Islet of Langerhans (tissue), 1 donor: ENCODE measurements around the gene LPCAT1.
"Not testable (repeated sequence)": the region's sequence is repeated elsewhere in the genome, so short reads cannot be mapped to it uniquely, and the experiment has no call there.

ENCODE experiments used
- FAIRE-seq: peaks from one replicate; lab custom pipeline; 2011; peaks lifted over from hg19 to GRCh38; lab: Jason Lieb, UNC

Gene LPCAT1

DNA sequence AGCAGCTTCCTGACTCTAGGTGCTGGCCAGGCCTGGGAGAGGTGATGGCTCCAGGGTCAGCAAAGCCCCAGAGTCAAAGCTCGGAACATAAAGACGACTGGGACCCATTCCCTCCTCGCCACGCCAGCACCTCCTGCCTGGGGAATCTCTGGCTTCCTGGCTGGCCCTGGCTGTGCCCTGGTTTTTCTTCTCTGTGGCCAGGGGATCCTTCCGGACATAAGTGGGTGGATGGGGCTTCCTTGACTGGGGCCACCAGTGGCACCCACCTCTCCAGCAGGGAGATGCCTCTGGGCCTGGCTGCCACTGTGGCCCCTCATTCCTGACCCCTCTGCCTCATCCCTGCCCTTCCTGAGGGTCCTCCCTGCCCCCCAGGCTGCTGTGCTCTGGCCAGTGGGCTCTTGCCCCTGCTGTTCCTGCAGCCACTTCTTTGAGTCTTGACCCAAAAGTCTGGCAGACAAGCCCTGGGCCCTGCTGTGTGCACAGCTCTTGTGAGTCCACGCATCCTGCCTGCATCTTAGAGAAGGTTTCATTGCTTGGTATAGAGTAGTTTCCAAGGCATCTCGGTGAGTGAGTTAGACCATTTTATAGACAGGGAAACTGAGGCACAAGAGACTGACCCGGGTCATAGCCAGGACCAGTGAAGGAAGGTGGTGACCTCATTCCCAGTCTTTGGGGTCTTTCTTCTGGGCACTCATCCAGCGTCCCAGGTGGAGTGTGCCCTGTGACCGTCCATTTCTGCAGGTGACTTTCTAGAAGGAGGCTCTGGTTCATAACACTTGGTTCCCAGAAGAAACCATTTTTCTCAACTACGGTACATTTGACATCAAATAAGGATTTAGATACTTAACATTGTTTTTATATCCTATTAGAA, 17.3 kb upstream of the LPCAT1 start:
- FAIRE-seq = no peak

DNA sequence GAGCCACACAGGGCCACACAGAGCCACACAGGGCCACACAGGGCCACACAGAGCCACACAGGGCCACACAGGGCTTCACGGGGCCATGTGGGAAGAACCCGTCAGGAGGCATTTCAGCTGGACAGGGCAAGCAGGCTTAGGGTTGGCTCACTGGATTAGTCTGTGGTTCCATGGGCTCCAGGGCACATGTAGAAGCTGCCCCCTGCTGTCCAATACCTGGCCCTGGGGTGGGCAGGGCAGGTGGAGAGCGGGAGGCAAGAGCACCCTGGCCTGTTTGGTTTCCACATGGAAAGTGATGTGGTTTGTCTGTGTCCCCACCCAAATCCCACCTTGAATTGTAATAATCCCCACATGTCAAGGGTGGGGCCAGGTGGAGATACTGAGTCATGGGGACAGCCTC, 16.4 kb upstream of the LPCAT1 start:
- FAIRE-seq = no peak

DNA sequence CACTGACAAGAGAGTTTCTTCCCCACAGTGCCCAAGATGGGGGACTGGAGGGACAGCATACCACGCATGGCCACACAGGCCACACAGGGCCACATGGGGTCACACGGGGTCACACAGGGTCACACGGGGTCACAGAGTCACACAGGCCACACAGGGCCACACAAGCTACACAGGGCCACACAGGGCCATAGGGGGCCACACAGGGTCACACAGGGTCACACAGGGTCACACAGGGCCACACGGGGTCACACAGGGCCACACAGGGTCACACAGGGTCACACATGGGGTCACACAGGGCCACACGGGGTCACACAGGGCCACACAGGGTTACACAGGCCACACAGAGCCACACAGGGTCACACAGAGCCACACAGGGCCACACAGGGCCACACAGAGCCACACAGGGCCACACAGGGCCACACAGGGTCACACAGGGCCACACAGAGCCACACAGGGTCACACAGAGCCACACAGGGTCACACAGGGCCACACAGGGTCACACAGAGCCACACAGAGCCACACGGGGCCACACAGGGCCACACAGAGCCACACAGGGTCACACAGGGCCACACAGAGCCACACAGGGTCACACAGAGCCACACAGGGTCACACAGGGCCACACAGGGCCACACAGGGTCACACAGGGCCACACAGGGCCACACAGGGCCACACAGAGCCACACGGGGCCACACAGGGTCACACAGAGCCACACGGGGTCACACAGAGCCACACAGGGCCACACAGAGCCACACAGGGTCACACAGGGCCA, 15.8 kb upstream of the LPCAT1 start:
- FAIRE-seq = not testable (repeated sequence)

DNA sequence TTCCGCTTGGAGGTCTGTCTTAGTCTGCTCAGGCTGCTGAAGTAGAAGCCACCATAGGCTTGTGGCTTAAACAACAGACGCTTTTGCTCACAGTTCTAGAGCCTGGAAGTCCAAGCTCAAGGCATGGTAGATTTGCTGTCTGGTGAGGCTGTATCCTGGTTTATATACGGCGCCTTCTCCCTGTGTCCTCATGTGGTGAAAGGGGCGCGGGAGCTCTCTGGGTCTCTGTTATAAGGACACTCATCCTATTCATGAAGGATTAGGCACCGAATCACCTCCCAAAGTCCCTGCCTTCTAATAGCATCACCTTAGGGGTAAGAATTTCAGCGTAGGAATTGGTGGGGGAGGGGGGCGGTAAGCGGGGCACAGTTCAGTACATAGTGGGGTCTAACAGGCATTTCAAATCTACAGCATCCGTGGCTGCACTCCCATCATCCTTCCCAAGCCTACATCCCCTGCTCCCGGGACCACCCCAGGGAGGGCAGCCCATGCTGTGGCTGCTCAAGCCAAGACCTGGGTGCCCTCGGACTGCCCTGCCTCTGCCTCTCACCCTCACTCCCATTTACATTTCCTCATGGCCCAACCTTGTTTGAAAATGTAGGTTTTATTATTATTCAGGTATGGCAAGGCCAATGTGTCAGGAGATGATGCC, 15.1 kb upstream of the LPCAT1 start:
- FAIRE-seq = no peak

DNA sequence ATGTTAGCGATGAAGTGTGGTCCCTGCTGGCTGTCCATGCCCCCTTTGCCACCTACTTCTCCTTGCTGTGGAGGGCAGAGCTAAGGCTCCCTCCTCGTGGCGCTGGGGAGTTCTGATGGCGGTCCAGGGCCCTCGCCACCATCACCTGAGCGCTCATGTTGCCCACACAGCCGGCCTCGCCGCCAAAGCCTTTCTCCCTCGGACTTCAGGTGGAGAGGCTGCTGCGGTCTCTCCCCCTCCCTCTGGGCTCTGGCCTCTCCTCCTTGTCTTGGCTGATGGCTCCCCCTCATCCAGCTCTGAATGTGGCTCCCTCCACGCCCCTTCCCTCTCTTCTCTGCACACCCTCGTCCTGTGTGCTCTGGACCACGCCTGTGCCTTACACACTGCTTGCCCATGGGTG, 14.5 kb upstream of the LPCAT1 start:
- FAIRE-seq = no peak

DNA sequence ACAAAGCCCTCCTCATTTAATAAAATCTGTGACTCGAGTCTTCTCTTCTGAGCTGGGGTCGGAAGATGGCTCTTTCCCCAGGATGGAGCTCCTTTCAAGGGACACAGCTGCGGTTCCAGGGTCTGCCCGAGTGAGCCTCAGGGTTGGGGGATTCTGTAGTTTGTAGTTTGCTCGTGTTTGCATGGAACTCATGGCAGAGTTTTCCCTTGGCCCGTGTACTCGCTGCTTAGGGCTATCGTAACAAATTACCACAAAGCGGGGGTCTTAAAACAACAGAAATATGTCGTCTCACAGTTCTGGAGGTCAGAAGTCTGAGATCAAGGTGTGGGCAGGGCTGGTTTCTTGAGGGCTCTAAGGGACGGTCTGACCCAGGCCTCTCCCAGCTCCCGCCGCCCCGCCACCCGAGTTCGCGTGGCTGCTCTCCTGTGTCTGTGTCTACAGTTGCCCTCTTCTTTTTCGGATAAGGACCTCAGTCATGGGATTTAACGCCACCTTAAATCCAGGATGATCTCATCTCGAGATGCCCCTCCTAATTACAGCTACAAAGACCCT, 13.9 kb upstream of the LPCAT1 start:
- FAIRE-seq = no peak

DNA sequence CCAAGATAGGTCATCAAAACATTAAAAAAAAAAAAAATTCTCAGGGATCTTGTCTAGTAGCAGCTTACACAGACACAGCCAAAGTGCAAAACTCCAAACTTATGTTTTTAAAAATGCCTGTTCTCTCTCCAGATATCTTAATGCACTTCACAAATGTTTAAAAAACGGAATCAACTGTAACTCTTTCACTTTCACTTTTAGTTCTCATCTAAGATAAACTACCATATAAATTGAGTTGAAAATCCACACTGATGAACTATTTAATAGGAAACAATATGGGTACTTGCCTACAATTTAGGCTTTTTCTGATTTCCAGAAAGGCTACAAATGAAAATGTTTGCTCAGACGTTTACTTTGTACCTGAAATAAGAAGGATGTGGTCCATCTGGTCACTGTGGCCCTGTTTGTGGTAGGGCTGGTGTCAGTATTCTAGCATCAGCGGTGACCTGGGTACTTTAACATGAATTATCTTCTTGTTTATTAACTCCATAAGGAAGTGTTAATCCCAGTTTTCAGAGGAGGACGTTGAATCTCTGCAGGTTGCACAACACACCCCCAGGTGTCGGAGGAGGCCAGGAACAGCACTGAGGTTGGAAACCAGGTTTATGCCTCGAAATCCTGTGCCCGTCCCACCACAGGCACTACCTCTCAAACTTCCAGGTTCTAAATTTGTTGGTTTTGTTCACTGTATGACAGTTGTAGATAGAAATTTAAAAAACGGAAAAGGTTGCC, 13.3 kb upstream of the LPCAT1 start:
- FAIRE-seq = no peak

DNA sequence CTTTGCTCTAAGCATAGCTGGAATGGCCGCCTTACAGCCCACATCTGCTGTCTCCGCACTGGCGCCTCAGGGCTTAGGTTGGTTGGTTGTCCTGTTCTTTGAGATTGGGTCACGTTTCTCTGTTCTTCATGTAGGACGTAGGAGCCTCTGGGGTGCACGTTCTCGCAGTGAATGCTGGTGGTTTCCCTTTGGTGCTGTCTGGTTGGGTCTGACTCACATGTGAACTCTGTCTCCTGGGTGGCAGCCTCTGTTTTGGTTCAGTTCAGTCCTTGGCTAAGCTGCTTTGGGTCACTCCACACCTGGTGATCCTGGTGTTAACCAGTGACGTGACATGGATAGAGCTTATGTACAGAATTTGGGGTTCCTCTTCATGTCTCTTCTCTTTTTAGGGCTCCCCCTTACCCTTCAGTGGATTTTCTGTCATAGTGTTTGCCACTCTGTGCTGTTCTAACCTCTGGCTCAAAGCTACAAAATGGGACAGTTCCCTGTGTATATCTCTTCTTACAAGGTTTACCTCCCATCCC, 12.6 kb upstream of the LPCAT1 start:
- no peak for FAIRE-seq

DNA sequence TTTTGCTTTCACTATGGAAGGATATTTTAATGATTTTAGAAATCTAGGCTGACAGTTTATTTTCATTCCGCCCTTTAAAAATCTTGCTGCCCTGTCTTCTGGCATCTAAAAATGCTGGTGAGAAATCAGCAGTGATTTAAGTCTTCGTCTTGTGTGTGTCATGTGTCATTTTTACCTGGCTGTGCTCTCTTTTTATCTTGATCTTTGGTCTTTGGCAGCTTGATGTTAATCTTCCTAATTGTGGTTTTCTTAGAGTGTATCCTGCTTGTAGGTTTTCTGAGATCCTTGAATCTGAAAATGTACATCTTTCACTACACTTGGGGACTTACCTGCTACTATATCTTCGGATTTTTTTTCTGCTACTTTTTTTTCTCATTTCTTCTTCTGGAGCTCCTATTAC, 11.9 kb upstream of the LPCAT1 start:
- FAIRE-seq = no peak

DNA sequence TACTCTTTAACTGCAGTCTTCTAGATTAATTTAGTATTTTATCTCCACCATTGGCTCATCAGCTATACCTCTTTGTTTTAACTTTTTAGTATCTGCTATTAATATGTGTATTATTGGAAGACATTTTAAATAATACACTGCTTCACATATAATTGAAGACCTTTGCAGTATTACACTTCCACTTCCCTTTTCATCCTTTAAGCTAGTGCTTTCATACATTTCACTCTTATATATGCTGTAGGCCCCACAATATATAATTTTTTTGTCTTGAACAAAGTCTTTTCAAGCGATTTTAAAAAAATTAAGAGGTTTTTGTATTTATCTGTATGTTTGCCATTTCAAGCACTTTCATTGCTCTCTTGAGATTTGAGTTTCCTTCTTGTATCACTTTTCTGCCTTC, 8.6 kb upstream of the LPCAT1 start:
- FAIRE-seq = no peak

DNA sequence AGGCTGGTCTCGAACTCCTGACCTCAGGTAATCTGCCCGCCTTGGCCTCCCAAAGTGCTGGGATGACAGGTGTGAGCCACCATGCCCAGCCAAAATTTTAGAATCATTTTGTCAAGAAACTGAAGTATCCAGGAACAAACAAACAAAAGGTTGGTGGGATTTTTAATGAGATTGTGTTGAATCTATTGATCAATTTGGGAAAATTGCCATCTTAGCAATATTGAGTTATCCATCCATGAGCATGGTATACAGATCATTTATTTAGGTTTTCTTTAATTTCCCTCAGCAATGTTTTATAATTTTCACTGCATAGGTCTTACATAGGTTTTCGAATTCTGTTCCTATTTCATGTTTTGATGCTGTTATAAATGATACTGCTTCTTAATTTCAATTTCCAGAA, 5.7 kb upstream of the LPCAT1 start:
- FAIRE-seq = no peak

DNA sequence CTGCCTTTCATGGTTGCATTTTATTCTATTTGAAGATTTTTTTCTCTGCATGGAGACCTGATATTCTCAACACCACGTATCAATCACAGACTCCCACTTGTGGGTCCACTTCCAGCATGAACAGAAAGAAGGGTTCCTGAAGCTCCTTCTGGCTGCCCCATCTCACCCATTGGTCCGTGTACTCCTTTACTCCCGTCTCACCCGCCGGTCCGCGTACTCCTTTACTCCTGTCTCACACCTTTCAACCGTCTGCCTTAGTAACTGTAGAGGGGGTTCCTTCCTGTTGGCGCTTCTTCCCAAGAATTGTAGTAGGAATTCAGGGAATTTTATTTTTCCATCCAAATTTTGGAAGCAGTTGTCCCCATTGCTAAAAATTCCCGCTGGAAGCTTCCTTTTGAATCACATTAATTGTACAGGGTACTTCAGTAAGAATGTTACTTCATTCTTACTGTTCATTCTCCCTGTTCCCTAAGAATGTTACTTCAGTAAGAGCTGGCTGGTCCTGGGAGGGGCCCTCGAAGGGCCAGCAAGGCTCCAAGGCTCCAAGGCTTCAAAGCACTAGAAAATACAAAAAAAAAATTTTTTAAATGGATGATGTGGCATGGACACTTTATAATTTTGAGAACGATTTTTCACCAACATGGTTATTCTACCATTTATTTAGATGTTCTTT, 3.9 kb upstream of the LPCAT1 start:
- FAIRE-seq = no peak

DNA sequence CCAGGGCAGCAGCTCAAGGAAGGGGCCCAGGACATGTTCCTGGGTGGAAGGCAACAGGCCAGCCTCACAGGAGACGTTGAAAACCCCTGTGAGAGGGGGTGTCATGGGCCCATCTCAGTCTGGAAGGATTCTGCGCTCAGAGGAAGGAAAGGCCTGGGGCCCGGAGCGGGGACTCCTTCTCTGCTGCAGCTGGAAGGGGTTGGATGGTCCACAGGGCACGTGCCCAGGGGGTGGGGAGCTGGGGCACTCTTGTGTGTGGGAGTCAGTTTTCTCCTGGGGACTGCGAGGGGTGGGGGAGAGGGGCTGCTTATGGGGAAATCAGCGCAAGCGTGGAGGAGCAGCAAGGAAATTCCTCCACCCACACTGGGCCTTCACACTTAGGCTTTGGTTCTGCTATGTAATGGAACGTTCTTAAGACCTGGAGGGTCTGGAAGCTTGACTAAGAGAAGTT, 2.9 kb upstream of the LPCAT1 start:
- no peak for FAIRE-seq

DNA sequence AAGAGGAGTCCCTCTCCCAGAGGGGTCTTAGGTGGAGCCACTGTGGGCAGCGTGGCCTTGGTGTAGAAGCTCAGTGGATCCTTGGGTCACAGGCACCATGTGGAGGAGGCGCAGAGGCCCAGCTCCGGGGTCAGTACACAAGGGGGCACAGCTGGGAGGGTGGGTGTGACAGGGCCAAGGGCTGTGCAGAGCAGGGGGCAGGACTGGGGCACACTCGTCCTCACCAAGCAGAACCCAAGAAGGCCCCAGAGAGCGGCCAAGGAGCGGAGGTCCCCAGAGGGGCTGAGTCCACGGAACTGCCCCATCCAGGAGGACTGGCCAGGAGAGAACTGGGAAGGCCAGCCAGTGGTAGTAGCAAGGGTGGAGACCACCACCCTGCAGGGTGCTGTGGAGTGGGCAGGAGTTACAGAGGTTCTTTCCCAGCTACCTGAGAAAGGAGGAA, 2.5 kb upstream of the LPCAT1 start:
- no peak for FAIRE-seq

DNA sequence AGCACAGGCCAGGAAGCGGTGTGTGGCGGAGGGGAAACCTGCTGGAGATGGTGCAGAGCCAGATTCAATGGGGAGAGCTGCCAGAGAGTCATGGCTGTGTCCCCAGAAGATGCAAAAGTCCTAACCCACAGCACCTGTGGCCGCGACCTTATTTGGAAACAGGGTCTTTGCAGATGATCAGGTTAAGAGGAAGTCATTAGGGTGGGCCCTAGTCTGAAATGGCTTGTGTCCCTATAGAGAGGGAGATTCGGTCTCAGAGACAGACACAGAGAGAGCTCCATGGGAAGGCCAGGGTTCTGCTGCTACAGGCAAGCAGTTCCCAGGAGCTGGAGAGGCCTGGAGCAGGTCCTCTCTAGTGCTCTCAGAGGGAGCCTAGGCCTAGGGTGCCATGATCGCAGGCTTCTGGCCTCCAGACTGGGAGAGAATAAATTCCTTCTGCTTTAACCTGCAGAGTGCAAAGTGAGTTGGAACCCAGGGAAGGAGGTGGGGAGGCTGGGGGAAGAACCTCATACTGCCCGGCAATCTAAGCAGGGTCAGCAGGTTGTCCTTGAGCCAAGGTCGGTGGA, 1.9 kb upstream of the LPCAT1 start:
- no peak for FAIRE-seq

DNA sequence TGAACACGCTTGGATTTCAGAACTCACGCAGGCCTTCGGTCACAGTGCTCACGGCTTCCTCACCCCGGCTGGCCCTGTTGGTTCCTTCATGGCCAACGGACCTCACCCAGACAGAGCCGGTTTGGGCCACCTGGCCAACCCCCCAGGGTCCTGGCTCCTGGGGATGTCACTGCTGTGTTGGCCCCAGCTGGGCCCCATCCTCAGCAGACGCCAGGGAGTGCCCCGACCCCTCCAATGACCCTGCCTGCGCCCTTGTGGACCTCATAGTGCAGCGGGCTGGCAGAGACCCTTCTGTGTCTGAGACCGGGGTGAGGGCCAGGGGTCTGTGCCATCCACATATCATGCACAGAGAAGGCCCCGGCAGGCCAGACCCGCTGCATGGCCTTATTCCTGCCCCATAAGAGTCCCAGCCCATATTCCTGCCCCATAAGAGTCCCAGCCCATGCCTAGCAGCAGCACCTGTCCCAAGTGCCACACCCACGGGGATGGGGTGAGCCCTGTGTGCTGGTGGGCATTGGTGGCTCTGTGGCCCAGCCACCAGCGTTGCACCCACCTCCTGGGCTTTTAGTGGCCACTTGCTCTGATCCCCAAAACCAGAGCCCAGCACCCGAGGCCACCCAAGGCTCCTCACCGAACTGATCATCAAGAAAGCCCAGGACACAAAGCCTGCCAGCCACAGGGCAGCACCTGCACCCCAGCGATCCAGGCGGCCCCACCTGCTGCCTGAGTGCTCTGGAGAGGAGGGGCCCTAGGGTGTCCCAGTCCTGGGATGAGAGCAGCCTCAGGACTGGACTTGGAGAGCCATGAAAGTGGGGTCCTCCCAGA, 1.3 kb upstream of the LPCAT1 start:
- FAIRE-seq = no peak

DNA sequence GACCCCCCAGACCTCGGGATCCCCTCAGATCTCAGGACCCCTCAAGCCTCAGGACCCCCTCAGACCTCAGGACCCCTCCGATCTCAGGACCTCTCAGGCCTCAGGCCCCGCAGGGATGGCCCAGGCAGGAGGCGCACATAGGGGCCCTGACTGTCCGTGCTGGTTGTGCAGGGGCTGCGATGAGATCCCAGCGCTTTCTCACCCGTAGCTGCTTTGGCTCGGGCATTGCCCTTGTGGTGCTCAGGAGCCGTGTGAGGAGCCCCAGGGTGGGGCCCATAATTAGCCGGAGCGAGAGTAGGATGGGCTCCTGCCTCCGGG, 680 bp upstream of the LPCAT1 start:
- no peak for FAIRE-seq

DNA sequence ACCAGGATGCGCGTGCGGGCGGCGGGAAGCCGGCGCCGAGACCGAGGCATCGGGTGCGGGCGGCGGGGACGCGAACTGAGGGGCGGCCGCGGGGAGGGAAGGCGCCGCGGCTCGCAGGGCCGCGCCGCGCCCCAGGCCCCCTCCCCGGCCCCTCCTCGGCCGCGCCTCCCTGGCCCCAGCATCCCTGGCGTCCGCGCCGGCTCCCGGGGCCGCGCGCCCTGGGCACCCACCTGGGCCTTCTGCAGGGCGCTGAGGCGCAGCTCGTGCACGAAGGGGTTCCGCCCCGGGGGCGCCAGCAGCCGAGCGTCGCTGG, 324 bp downstream of the LPCAT1 start:
- no peak for FAIRE-seq

DNA sequence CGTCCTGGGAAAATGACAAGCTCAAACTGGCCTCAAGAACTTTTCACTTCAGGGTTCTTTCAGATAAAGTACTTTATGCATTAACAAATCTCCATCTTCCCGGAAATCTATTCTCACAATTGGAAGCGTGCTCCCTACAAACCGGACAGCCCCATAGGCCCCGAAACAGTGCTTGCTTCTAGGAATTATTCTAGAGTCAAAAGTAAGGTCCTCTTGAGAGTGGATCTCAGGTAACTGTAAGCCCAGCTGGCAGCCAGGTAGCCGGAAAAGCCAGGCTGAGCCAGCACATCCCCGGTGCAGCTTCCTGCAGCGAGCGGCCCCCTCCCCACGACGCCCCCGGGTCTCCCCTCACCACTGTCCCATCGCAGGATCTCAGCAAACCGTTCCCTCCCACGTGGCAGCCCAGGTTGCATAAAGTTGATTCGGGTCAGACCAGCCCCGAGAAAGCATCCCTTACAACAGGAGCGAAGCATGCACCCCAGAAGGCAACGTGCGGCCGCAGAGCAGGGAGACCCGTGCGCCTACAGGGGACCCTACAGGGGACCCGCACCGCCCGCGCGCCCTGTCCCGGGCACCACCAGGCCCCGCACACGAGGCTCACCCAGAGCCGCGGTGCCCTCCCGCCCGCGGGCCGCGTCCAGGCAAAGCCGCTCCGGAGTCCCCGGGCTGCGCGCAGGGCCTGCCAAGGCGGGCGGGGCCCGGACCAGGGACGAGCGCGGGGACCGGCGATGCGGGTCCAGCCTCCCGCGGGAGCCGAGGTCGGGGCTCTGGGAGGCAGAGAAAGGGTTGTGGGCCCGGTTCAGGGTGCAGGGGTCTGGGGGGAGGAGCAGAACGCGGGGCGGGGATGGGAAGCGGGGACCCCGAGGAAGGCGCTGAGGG, 920 bp downstream of the LPCAT1 start:
- FAIRE-seq = no peak
